SK-N-SH (cell line): ENCODE measurements around the gene SCUBE3.

Source experiments
- CTCF ChIP-seq: fragments of 200-600 bp; sonication (generic); IDR thresholded peaks from 2 replicates; pipeline ENCODE4 v1.6.1; 2017; ENCODE audit warnings: antibody characterized with exemption, mild to moderate bottlenecking, moderate library complexity
- EP300 ChIP-seq, 2 experiments: IDR thresholded peaks; 2 replicates each; pipeline versions ENCODE4 v1.4.0 to v1.6.1; 2012; ENCODE audit warnings: borderline replicate concordance in 1 of 2, low read depth in 1 of 2, low read length in 1 of 2
- GABPA ChIP-seq: IDR thresholded peaks from 2 replicates; pipeline ENCODE4 v1.4.0; 2012; ENCODE audit warnings: low read depth, mild to moderate bottlenecking
- JUND ChIP-seq: IDR thresholded peaks from 2 replicates; pipeline ENCODE4 v1.4.0; 2012
- POLR2AphosphoS5 ChIP-seq: IDR thresholded peaks from 2 replicates; pipeline ENCODE4 v1.6.1; 2012; ENCODE audit warnings: low read depth, low read length
- YY1 ChIP-seq: IDR thresholded peaks from 2 replicates; pipeline ENCODE4 v1.4.0; 2012; ENCODE audit warnings: low read depth, mild to moderate bottlenecking

GRCh38 chr6:35240838-35241801 is 27.4 kb downstream of the SCUBE3 start:
- TF ChIP-seq CTCF, result peak; percentile 98
- no peak for TF ChIP-seq JUND
- no peak for TF ChIP-seq EP300 (IDR thresholded peaks at IDR 0.05; ENCODE audit: borderline replicate concordance in 1 of 2, low read depth in 1 of 2, low read length in 1 of 2)
- TF ChIP-seq YY1, result no peak
- no peak for TF ChIP-seq POLR2AphosphoS5
- no peak for TF ChIP-seq GABPA
